Measurements from ENCODE around the gene ADGRG1.

The ADGRG1 gene

DNA sequence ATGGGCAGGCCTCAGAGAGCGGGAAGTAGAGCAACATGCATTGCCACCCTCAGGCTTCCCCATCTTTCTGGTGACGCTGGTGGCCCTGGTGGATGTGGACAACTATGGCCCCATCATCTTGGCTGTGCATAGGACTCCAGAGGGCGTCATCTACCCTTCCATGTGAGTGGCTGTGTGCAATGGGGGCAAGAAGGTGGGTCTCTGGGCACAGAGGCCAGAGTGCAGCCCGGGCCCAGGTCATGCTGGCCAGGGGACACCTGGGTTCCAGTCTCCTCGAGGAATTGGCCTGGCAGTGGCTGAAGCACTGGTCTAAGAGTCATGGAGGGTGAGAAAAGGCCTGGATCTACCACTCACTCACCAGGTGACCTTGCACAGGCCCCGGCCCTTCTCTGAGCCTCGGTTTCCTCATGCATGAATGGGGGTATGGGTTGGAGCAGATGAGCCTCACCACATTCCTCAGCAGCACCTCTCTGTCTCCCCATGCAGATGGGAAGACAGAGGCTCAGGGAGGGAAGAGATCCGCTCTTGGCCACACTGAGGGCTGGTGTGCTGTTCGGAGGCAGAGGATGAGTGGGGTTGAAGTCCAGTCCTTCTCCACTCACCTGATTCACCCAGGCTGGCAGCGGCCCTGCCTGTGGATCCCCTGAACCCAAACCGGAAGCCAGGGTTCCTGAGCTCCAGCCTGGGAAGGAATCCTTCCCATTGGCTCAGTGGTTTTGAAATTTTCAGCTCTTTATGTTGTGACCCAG, 32.5 kb downstream of the ADGRG1 start:
- no peaks in the 10 kb centered on the region for H3K27me3 ChIP-seq (ENCODE audit: control insufficient read depth, insufficient read depth, low read length)
- no peaks in the 10 kb centered on the region for H3K36me3 ChIP-seq (ENCODE audit: control insufficient read depth, insufficient read depth, low read length)
- H3K9me3 ChIP-seq (ENCODE audit: control insufficient read depth, insufficient read depth, low read length): no peaks in the 10 kb centered on the region
- no peaks in the 10 kb centered on the region for H3K4me1 ChIP-seq (ENCODE audit: control insufficient read depth, insufficient read depth, low read length)
- H3K9ac ChIP-seq (ENCODE audit: low read depth, low read length): no peak overlapping the region
- H3K4me3 ChIP-seq (ENCODE audit: low read depth, low read length): no peak overlapping the region

DNA sequence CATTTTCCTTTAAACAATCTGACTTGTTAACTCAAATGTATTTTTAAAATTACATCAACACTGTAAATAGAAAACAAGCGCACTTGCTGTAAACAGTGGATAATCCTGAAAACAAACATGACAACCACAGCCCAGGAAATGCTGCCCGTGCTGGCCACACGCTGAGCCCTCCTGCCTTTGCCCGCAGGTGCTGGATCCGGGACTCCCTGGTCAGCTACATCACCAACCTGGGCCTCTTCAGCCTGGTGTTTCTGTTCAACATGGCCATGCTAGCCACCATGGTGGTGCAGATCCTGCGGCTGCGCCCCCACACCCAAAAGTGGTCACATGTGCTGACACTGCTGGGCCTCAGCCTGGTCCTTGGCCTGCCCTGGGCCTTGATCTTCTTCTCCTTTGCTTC, 33.1 kb downstream of the ADGRG1 start:
- Histone ChIP-seq H3K9me3 (ENCODE audit: control insufficient read depth, insufficient read depth, low read length) (no peaks in the 10 kb centered on the region), H3K4me3 (ENCODE audit: low read depth, low read length) (no peak overlapping the region), H3K9ac (ENCODE audit: low read depth, low read length) (no peak overlapping the region), H3K36me3 (ENCODE audit: control insufficient read depth, insufficient read depth, low read length) (no peaks in the 10 kb centered on the region), H3K4me1 (ENCODE audit: control insufficient read depth, insufficient read depth, low read length) (no peaks in the 10 kb centered on the region), H3K27me3 (ENCODE audit: control insufficient read depth, insufficient read depth, low read length) (no peaks in the 10 kb centered on the region)

DNA sequence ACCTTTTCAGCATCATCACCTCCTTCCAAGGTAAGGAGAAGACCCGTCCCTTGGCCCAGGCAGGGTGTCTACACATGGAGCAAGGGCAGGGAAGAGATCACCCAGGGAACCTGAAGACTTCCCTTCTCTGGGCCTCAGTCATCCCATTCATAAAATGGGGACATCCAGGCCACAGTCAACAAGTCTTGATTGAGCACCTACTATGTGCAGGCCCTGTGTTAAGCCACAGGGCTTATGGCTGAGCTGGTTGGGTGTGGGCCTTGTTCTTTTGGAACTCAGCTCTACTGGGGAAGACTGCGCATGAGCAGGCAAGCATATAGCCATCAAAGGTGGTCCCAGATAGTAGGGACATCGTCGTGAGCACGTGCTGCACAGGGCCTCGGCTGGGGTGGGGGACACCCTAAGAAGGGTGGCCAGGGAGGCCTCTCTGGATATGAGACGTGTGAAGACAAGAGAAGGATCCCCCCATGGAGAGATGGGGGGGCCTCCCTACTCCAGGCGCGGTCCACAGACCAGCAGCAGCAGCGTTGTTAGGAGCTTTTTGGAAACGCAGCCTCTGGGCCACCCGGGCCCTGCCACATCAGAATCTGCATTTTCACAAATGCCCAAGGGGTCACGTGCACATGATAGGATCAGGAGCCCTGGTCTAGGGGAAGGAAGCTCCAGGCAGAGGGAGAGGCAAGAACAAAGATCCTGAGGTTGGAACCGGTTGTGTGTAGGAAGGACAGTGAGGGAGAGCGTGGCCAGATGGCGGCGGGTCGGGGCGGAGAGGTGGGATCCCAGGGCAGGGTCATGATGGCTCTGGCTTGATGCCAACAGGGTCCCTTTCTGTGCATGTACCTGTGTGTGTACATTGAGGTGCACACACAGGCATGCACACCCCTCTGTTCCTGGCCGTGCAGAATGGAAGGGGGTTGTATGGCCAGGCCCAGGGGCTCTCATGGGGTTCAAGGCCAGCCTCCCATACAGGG, 33.8 kb downstream of the ADGRG1 start:
- Histone ChIP-seq H3K36me3 (ENCODE audit: control insufficient read depth, insufficient read depth, low read length) (no peaks in the 10 kb centered on the region), H3K9me3 (ENCODE audit: control insufficient read depth, insufficient read depth, low read length) (no peaks in the 10 kb centered on the region), H3K4me3 (ENCODE audit: low read depth, low read length) (no peak overlapping the region)

DNA sequence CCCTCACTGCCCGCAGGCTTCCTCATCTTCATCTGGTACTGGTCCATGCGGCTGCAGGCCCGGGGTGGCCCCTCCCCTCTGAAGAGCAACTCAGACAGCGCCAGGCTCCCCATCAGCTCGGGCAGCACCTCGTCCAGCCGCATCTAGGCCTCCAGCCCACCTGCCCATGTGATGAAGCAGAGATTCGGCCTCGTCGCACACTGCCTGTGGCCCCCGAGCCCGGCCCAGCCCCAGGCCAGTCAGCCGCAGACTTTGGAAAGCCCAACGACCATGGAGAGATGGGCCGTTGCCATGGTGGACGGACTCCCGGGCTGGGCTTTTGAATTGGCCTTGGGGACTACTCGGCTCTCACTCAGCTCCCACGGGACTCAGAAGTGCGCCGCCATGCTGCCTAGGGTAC, 35.0 kb downstream of the ADGRG1 start:
- Histone ChIP-seq H3K4me3 (ENCODE audit: low read depth, low read length) (no peak overlapping the region), H3K4me1 (ENCODE audit: control insufficient read depth, insufficient read depth, low read length) (no peaks in the 10 kb centered on the region), H3K9ac (ENCODE audit: low read depth, low read length) (no peak overlapping the region), H3K27me3 (ENCODE audit: control insufficient read depth, insufficient read depth, low read length) (no peaks in the 10 kb centered on the region), H3K9me3 (ENCODE audit: control insufficient read depth, insufficient read depth, low read length) (no peaks in the 10 kb centered on the region), H3K36me3 (ENCODE audit: control insufficient read depth, insufficient read depth, low read length) (no peaks in the 10 kb centered on the region)

More for the DNA sequence above, 33.8 kb downstream of the ADGRG1 start:
- no peak overlapping the region for H3K9ac ChIP-seq (ENCODE audit: low read depth, low read length)
- no peaks in the 10 kb centered on the region for H3K4me1 ChIP-seq (ENCODE audit: control insufficient read depth, insufficient read depth, low read length)
- H3K27me3 ChIP-seq (ENCODE audit: control insufficient read depth, insufficient read depth, low read length): no peaks in the 10 kb centered on the region

DNA sequence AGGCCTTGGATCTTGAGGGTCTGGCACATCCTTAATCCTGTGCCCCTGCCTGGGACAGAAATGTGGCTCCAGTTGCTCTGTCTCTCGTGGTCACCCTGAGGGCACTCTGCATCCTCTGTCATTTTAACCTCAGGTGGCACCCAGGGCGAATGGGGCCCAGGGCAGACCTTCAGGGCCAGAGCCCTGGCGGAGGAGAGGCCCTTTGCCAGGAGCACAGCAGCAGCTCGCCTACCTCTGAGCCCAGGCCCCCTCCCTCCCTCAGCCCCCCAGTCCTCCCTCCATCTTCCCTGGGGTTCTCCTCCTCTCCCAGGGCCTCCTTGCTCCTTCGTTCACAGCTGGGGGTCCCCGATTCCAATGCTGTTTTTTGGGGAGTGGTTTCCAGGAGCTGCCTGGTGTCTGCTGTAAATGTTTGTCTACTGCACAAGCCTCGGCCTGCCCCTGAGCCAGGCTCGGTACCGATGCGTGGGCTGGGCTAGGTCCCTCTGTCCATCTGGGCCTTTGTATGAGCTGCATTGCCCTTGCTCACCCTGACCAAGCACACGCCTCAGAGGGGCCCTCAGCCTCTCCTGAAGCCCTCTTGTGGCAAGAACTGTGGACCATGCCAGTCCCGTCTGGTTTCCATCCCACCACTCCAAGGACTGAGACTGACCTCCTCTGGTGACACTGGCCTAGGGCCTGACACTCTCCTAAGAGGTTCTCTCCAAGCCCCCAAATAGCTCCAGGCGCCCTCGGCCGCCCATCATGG, 35.7 kb downstream of the ADGRG1 start:
- Histone ChIP-seq H3K9ac (ENCODE audit: low read depth, low read length) (no peak overlapping the region), H3K4me3 (ENCODE audit: low read depth, low read length) (no peak overlapping the region), H3K36me3 (ENCODE audit: control insufficient read depth, insufficient read depth, low read length) (no peaks in the 10 kb centered on the region), H3K4me1 (ENCODE audit: control insufficient read depth, insufficient read depth, low read length) (no peaks in the 10 kb centered on the region), H3K27me3 (ENCODE audit: control insufficient read depth, insufficient read depth, low read length) (no peaks in the 10 kb centered on the region), H3K9me3 (ENCODE audit: control insufficient read depth, insufficient read depth, low read length) (no peaks in the 10 kb centered on the region)

DNA sequence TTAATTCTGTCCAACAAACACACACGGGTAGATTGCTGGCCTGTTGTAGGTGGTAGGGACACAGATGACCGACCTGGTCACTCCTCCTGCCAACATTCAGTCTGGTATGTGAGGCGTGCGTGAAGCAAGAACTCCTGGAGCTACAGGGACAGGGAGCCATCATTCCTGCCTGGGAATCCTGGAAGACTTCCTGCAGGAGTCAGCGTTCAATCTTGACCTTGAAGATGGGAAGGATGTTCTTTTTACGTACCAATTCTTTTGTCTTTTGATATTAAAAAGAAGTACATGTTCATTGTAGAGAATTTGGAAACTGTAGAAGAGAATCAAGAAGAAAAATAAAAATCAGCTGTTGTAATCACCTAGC, 36.2 kb downstream of the ADGRG1 start:
- Histone ChIP-seq H3K4me1 (ENCODE audit: control insufficient read depth, insufficient read depth, low read length) (no peaks in the 10 kb centered on the region), H3K4me3 (ENCODE audit: low read depth, low read length) (no peak overlapping the region), H3K36me3 (ENCODE audit: control insufficient read depth, insufficient read depth, low read length) (no peaks in the 10 kb centered on the region), H3K9ac (ENCODE audit: low read depth, low read length) (no peak overlapping the region), H3K27me3 (ENCODE audit: control insufficient read depth, insufficient read depth, low read length) (no peaks in the 10 kb centered on the region), H3K9me3 (ENCODE audit: control insufficient read depth, insufficient read depth, low read length) (no peaks in the 10 kb centered on the region)

DNA sequence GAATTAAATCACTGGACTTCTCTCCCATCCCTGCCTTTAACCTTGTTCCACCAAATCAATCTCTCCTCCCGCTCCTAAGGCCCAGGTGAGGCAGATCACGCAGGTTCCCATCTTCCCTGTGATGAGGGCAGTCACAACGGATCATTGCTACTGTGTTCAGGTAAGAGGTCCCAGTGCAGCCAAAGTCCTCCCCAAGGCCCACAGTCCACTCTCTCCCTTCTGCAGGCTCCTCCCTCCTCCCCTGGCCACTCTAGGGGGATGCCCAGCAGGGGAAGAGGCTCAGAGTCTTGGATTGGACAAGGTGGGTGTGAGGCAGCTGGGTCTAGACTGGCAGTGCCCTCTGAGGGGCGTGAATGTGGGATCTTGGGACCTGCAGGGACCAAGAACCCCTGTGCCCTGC, 37.1 kb downstream of the ADGRG1 start:
- Histone ChIP-seq H3K9me3 (ENCODE audit: control insufficient read depth, insufficient read depth, low read length) (no peaks in the 10 kb centered on the region), H3K27me3 (ENCODE audit: control insufficient read depth, insufficient read depth, low read length) (no peaks in the 10 kb centered on the region), H3K9ac (ENCODE audit: low read depth, low read length) (no peak overlapping the region), H3K4me3 (ENCODE audit: low read depth, low read length) (no peak overlapping the region), H3K4me1 (ENCODE audit: control insufficient read depth, insufficient read depth, low read length) (no peaks in the 10 kb centered on the region), H3K36me3 (ENCODE audit: control insufficient read depth, insufficient read depth, low read length) (no peaks in the 10 kb centered on the region)

DNA sequence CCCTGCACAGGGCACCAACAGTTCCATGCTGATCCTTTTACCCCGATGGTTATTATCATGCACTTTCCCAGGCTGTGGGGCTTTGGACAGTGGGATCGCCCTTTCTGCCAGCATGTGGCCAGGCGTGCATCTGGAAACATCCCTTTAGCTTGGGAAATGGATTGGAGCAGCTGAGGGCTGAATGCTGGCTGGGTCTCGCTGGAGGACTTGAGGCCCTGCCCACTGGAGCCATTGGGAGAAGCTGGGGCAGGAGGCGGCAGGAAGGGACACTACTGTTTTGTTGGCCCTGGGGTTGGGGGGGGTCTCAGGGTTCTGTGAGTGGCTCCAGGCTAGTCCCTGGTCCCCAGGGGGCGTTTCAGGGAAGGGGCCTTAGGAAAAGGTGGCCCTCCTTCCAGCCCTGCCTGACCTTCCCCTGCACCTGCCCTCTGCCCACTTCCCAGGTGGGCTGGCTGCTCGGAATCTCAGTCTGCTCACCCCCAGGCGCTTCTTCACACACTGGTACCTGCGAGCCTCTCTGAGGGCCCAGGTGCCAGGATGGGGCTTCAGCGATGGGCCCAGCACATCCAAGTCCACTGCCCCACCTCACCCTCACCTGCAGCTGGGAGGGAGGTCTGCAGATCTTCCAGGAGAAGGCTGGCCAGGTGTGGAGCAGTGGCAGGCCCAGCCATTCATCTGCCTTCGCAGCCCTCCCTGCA, 38.1 kb downstream of the ADGRG1 start:
- H3K27me3 ChIP-seq (ENCODE audit: control insufficient read depth, insufficient read depth, low read length): no peaks in the 10 kb centered on the region
- H3K4me3 ChIP-seq (ENCODE audit: low read depth, low read length): no peak overlapping the region
- H3K4me1 ChIP-seq (ENCODE audit: control insufficient read depth, insufficient read depth, low read length): no peaks in the 10 kb centered on the region
- H3K9me3 ChIP-seq (ENCODE audit: control insufficient read depth, insufficient read depth, low read length): no peaks in the 10 kb centered on the region
- H3K36me3 ChIP-seq (ENCODE audit: control insufficient read depth, insufficient read depth, low read length): no peaks in the 10 kb centered on the region
- H3K9ac ChIP-seq (ENCODE audit: low read depth, low read length): no peak overlapping the region

DNA sequence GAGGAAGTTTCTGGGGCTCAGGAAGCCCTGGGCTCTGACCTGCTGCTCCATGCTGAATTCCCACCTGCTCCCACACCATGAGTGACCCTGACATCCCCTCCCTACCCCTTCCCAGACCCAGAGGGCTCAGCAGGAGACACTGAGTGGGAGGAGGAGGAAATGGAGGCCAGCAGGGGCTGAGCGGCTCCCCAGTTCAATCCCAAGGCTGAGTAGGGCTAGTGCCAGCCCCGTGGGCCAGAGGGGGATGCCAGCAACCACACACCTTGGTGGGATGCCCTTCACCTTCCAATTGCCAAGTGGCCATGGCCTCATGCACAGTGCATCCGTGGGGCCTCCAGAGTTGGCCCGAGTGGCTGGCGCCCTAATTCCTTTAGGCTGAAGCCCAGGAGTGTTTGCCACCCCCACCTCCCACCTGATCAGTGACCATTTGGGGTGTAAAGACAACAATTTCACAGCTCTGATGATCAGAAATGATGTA, 38.7 kb downstream of the ADGRG1 start:
- H3K9me3 ChIP-seq (ENCODE audit: control insufficient read depth, insufficient read depth, low read length): no peaks in the 10 kb centered on the region
- no peak overlapping the region for H3K4me3 ChIP-seq (ENCODE audit: low read depth, low read length)
- no peaks in the 10 kb centered on the region for H3K27me3 ChIP-seq (ENCODE audit: control insufficient read depth, insufficient read depth, low read length)
- no peaks in the 10 kb centered on the region for H3K4me1 ChIP-seq (ENCODE audit: control insufficient read depth, insufficient read depth, low read length)
- H3K9ac ChIP-seq (ENCODE audit: low read depth, low read length): no peak overlapping the region
- H3K36me3 ChIP-seq (ENCODE audit: control insufficient read depth, insufficient read depth, low read length): no peaks in the 10 kb centered on the region

DNA sequence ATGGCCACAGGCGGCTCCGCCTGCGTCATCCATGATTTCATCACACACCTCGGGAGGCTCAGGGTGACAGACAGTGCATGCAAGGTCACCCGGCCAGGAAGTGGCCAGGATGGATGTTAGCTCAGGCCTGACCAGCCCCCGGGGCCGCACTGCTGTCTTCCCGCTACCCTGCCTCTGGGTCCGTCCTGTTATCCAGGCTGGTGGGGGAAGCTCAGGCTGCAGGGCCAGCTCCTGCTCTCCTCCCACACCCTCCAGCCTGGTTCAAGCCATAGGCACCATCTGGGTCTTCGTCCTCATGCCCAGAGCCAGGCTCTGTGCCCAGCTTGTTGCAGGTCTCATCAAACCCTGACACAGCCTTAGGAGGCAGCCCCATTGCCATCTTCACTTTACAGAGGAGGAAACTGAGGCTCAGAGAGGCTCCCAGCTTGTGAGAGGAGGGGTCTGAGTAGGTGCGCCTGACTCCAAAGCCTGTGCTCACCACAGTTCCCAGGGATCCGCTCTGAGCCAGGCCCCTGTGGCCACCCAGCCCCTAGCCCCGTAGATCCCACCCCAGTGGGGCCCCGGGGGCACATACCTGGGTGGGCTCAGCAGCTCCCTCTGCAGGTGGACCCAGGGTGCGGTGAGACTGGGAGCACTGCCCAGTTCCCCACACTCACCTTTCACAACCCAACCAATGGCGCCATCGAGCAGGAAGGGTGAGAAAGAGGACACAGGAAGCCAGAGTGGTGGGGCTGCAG, 39.3 kb downstream of the ADGRG1 start:
- Histone ChIP-seq H3K4me3 (ENCODE audit: low read depth, low read length) (no peak overlapping the region), H3K9ac (ENCODE audit: low read depth, low read length) (no peak overlapping the region), H3K9me3 (ENCODE audit: control insufficient read depth, insufficient read depth, low read length) (no peaks in the 10 kb centered on the region), H3K4me1 (ENCODE audit: control insufficient read depth, insufficient read depth, low read length) (no peaks in the 10 kb centered on the region), H3K36me3 (ENCODE audit: control insufficient read depth, insufficient read depth, low read length) (no peaks in the 10 kb centered on the region), H3K27me3 (ENCODE audit: control insufficient read depth, insufficient read depth, low read length) (no peaks in the 10 kb centered on the region)

DNA sequence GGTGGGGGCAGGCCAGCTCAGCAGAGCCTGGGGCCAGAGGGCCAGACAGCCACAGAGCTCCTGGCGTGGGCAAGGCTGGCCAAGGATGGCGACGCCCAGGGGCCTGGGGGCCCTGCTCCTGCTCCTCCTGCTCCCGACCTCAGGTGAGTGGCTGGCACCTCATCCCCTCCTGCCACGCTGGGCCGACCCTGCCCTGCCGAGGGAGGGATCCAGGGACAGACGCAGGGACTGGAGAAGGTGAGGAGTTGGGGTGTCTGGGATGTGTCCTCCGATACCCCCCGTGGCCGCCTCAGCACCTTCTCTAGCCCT, 39.8 kb downstream of the ADGRG1 start, which contains the start of gene ADGRG3:
Gene ADGRG3 (plus strand): TSS at position 44 of the 309 bp plus-strand sequence. CDS start 42 bp downstream, at position 86.
- H3K9ac ChIP-seq (ENCODE audit: low read depth, low read length): no peak within 1 kb of the TSS
- H3K36me3 ChIP-seq (ENCODE audit: control insufficient read depth, insufficient read depth, low read length): no peaks in the 10 kb centered on the region
- H3K27me3 ChIP-seq (ENCODE audit: control insufficient read depth, insufficient read depth, low read length): no peaks in the 10 kb centered on the region
- H3K4me1 ChIP-seq (ENCODE audit: control insufficient read depth, insufficient read depth, low read length): no peaks in the 10 kb centered on the region
- no peak within 1 kb of the TSS for H3K4me3 ChIP-seq (ENCODE audit: low read depth, low read length)
- H3K9me3 ChIP-seq (ENCODE audit: control insufficient read depth, insufficient read depth, low read length): no peaks in the 10 kb centered on the region
